K562 (cell line): Measurements from ENCODE around the gene KCTD7. TPM values are rescaled to one million over a fixed set of nuclear protein-coding genes. Genes with fewer than 3 reads are reported as not detected.
"Not testable (repeated sequence)": the region's sequence is repeated elsewhere in the genome, so short reads cannot be mapped to it uniquely, and the experiment has no call there.

Experiments used
- CREM ChIP-seq: IDR thresholded peaks from 2 replicates; pipeline ENCODE4 v1.6.1; 2014; ENCODE audit warnings: antibody characterized with exemption, low read depth
- CXXC5 ChIP-seq: fragments of 250-450 bp; sonication (Bioruptor Pico); IDR thresholded peaks from 2 replicates; pipeline ENCODE4 v1.8.0; 2022; ENCODE audit warnings: inconsistent platforms, mild to moderate bottlenecking, moderate library complexity
- E2F8 ChIP-seq: fragments of 450-650 bp; IDR thresholded peaks from 2 replicates; pipeline ENCODE4 v1.7.1; 2018; ENCODE audit warnings: mild to moderate bottlenecking, low read depth; ENCODE audit not compliant: partially characterized antibody
- EGR1 ChIP-seq: fragments of 450-650 bp; conservative IDR thresholded peaks from 2 replicates; pipeline ENCODE4 v1.6.1; 2017; ENCODE audit warnings: mild to moderate bottlenecking
- GATA2 ChIP-seq: sonication (generic); formaldehyde crosslinking; IDR thresholded peaks from 2 replicates; pipeline ENCODE4 v1.4.0; 2020; ENCODE audit warnings: mild to moderate bottlenecking, missing genetic modification reagents
- TFAP4 ChIP-seq: sonication (generic); formaldehyde crosslinking; IDR thresholded peaks from 2 replicates; pipeline ENCODE4 v1.8.0; 2022; ENCODE audit warnings: missing genetic modification reagents, mild to moderate bottlenecking, moderate library complexity, borderline replicate concordance
- TRIM24 ChIP-seq, 2 experiments: fragments of 450-650 bp; IDR thresholded peaks; 2 replicates each; pipeline ENCODE4 v1.6.1; 2016
- ZBTB33 ChIP-seq: sonication (generic); formaldehyde crosslinking; IDR thresholded peaks from 2 replicates; pipeline ENCODE4 v1.8.1; 2023; ENCODE audit warnings: mild to moderate bottlenecking, missing genetic modification reagents
- ZNF384 ChIP-seq: IDR thresholded peaks from 2 replicates; pipeline ENCODE4 v1.6.1; 2012; ENCODE audit warnings: low read depth, low read length, improper control_type of control experiment
- polyA plus RNA-seq, 8 experiments: library from polyadenylated mRNA; depleted of rRNA in 4 of 8; stranded (reverse) in 5 of 8; unstranded in 3 of 8; fragments of >200 nt; fragmentation: Nextera tagmentation in 2 of 8; fragmentation: Illumina TruSeq in 1 of 8; extraction: Ambion mirVana in 2 of 8; extraction: Trizol in 1 of 8; gene quantifications; 2 replicates each; pipeline versions ENCODE4 v1.2.1 to v1.2.3, GENCODE V29; 2011 to 2014; ENCODE audit warnings: inconsistent platforms in 1 of 8, missing spikeins in 1 of 8
- total RNA-seq, 7 experiments: library from RNA; depleted of rRNA in 6 of 7; stranded (reverse); fragments of >200 nt in 6 of 7; fragmentation: Illumina TruSeq in 2 of 7; extraction: Trizol in 2 of 7; gene quantifications; 2 replicates each; pipeline versions ENCODE4 v1.2.1 to v1.2.3, GENCODE V29; 2011 to 2021; ENCODE audit warnings: low replicate concordance in 1 of 7
- TF ChIP-seq, protein P1 (sequence below), 2 experiments: fragments of 450-650 bp in 1 of 2; sonication (generic) in 1 of 2; formaldehyde crosslinking in 1 of 2; IDR thresholded peaks; 2 replicates each; pipeline versions ENCODE4 v1.7.1 to v1.9.0; 2016 to 2022; ENCODE audit warnings: inconsistent platforms in 1 of 2, mild to moderate bottlenecking in 1 of 2, missing genetic modification reagents in 1 of 2

Gene KCTD7
- total and polyA plus RNA-seq, 9 of the 15 experiments (the other 6 are each of a cell fraction or from before 2014, with no cell fraction given), result 1.5 to 26.0 (median 9.0) TPM

GRCh38 chr7:66606540-66607291 is 22.0 kb upstream of the KCTD7 start (continued):
- TF ChIP-seq ZBTB33 (CRISPR knock-in tag), result peak; percentile 98
- TF ChIP-seq TFAP4 (CRISPR knock-in tag), result peak; percentile 91
- TF ChIP-seq GATA2 (CRISPR knock-in tag), result peak; percentile 75
- peak; percentile 58; the same call in 1 of the 2 replicates for TF ChIP-seq CXXC5
- peak; percentile 49; the same call in 1 of the 2 replicates for TF ChIP-seq ZNF384
- peak; percentile 61; the same call in 1 of the 2 replicates for TF ChIP-seq CREM
- TF ChIP-seq EGR1, result 0 out of 2 replicates have a peak, but pooled peaks have one; percentile 44
- peak; percentile 82 for TF ChIP-seq E2F8
- TF ChIP-seq TRIM24 (IDR thresholded peaks at IDR 0.05), result peak in 1 of 2 experiments; percentile 52; a peak in 1 of 4 replicates
- TF ChIP-seq, protein P1, sequence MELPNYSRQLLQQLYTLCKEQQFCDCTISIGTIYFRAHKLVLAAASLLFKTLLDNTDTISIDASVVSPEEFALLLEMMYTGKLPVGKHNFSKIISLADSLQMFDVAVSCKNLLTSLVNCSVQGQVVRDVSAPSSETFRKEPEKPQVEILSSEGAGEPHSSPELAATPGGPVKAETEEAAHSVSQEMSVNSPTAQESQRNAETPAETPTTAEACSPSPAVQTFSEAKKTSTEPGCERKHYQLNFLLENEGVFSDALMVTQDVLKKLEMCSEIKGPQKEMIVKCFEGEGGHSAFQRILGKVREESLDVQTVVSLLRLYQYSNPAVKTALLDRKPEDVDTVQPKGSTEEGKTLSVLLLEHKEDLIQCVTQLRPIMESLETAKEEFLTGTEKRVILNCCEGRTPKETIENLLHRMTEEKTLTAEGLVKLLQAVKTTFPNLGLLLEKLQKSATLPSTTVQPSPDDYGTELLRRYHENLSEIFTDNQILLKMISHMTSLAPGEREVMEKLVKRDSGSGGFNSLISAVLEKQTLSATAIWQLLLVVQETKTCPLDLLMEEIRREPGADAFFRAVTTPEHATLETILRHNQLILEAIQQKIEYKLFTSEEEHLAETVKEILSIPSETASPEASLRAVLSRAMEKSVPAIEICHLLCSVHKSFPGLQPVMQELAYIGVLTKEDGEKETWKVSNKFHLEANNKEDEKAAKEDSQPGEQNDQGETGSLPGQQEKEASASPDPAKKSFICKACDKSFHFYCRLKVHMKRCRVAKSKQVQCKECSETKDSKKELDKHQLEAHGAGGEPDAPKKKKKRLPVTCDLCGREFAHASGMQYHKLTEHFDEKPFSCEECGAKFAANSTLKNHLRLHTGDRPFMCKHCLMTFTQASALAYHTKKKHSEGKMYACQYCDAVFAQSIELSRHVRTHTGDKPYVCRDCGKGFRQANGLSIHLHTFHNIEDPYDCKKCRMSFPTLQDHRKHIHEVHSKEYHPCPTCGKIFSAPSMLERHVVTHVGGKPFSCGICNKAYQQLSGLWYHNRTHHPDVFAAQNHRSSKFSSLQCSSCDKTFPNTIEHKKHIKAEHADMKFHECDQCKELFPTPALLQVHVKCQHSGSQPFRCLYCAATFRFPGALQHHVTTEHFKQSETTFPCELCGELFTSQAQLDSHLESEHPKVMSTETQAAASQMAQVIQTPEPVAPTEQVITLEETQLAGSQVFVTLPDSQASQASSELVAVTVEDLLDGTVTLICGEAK (IDR thresholded peaks at IDR 0.05), result peak; percentile 74
- TF ChIP-seq, protein P1 (CRISPR knock-in tag; IDR thresholded peaks at IDR 0.05), result not testable (repeated sequence)
